ENCODE results near the gene CCDC192. TPM values are rescaled to one million over a fixed set of nuclear protein-coding genes. Genes with fewer than 3 reads are reported as not detected.

CCDC192 gene
- total RNA-seq, 2 experiments from 2014 or later = not detected

DNA sequence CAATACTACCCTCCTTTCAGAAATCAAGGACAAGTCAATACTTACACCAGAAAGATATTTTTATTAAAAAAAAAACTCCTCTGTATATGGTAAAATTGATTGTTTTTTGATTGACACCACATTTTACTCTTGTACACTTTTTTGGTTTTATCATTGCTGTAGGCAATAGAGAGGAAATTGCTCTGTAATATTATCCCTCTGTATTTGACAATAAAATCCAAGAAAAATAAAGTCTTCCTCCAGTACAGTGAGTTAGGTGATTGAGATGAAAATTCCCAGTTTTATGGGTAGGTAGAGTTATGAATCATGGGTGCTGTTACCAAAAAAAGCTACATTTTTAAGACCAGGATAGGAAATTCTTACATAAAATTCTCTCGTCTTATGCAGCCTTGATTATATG, 22.6 kb upstream of the CCDC192 start:
- no peaks in the 10 kb centered on the region for H3K4me1 ChIP-seq (ENCODE audit: insufficient read depth, low read length)
- ChIA-PET CTCF (no interaction called here), POLR2A (no interaction called here)
- H3K4me3 ChIP-seq (ENCODE audit: low read length) = no peak overlapping the region
- Mint-ChIP-seq H3K4me1 (ENCODE audit: low read depth) (no peaks in the 10 kb centered on the region), H3K36me3 (ENCODE audit: low read depth) (no peaks in the 10 kb centered on the region), H3K27ac (no peak overlapping the region), H3K4me3 (no peak overlapping the region), H3K9me3 (no peaks in the 10 kb centered on the region), H3K27me3 (no peaks in the 10 kb centered on the region)
- TF ChIP-seq, protein P1, sequence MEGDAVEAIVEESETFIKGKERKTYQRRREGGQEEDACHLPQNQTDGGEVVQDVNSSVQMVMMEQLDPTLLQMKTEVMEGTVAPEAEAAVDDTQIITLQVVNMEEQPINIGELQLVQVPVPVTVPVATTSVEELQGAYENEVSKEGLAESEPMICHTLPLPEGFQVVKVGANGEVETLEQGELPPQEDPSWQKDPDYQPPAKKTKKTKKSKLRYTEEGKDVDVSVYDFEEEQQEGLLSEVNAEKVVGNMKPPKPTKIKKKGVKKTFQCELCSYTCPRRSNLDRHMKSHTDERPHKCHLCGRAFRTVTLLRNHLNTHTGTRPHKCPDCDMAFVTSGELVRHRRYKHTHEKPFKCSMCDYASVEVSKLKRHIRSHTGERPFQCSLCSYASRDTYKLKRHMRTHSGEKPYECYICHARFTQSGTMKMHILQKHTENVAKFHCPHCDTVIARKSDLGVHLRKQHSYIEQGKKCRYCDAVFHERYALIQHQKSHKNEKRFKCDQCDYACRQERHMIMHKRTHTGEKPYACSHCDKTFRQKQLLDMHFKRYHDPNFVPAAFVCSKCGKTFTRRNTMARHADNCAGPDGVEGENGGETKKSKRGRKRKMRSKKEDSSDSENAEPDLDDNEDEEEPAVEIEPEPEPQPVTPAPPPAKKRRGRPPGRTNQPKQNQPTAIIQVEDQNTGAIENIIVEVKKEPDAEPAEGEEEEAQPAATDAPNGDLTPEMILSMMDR (IDR thresholded peaks at IDR 0.05) = no peak
- no peaks in the 10 kb centered on the region for H3K36me3 ChIP-seq (ENCODE audit: insufficient read depth, low read length)
- intact Hi-C loops (cut with DNase I, micrococcal nuclease) = no loop called here
- no peaks in the 10 kb centered on the region for H3K9me3 ChIP-seq (ENCODE audit: control insufficient read depth in 1 of 2, insufficient read depth in 1 of 2, low read length in 2 of 2)
- no peak overlapping the region for H3K27ac ChIP-seq (ENCODE audit: low read depth in 1 of 2, low read length in 2 of 2)
- H3K27me3 ChIP-seq (ENCODE audit: control insufficient read depth in 1 of 2, insufficient read depth in 2 of 2, low read length in 2 of 2) = no peaks in the 10 kb centered on the region
- DNase-seq (no peak), ATAC-seq (ENCODE audit: poor library complexity) (no peak)

DNA sequence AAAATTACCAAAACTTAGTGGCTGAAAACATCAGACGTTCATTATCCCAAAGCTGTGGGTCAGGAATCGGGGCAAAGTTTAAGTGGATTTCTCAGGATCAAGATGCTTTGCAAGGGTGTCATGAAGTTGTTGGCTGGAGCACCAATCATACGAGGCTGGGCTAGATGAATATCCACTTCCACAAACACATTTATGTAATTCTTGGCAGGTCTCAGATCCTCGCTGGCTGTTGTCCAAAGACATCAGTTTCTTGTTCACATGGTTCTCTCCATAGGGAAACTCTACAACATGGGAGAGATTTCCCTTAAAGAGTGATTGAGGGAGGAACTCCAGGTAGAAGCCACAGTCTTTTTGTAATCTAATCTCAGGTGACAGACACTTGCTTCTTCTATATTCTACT, 20.2 kb upstream of the CCDC192 start:
- H3K4me1 ChIP-seq (ENCODE audit: insufficient read depth, low read length) = no peaks in the 10 kb centered on the region
- intact Hi-C loops (cut with DNase I, micrococcal nuclease) = no loop called here
- no peaks in the 10 kb centered on the region for H3K27me3 ChIP-seq (ENCODE audit: control insufficient read depth in 1 of 2, insufficient read depth in 2 of 2, low read length in 2 of 2)
- Mint-ChIP-seq H3K9me3 (no peaks in the 10 kb centered on the region), H3K27me3 (no peaks in the 10 kb centered on the region), H3K4me1 (ENCODE audit: low read depth) (no peaks in the 10 kb centered on the region), H3K4me3 (no peak overlapping the region), H3K27ac (no peak overlapping the region), H3K36me3 (ENCODE audit: low read depth) (no peaks in the 10 kb centered on the region)
- no peaks in the 10 kb centered on the region for H3K36me3 ChIP-seq (ENCODE audit: insufficient read depth, low read length)
- no peak overlapping the region for H3K27ac ChIP-seq (ENCODE audit: low read depth in 1 of 2, low read length in 2 of 2)
- H3K9me3 ChIP-seq (ENCODE audit: control insufficient read depth in 1 of 2, insufficient read depth in 1 of 2, low read length in 2 of 2) = no peaks in the 10 kb centered on the region
- ATAC-seq (ENCODE audit: poor library complexity) (no peak), DNase-seq (no peak)
- H3K4me3 ChIP-seq (ENCODE audit: low read length) = no peak overlapping the region
- TF ChIP-seq, protein P1 (IDR thresholded peaks at IDR 0.05) = no peak
- ChIA-PET POLR2A (no interaction called here), CTCF (no interaction called here)

DNA sequence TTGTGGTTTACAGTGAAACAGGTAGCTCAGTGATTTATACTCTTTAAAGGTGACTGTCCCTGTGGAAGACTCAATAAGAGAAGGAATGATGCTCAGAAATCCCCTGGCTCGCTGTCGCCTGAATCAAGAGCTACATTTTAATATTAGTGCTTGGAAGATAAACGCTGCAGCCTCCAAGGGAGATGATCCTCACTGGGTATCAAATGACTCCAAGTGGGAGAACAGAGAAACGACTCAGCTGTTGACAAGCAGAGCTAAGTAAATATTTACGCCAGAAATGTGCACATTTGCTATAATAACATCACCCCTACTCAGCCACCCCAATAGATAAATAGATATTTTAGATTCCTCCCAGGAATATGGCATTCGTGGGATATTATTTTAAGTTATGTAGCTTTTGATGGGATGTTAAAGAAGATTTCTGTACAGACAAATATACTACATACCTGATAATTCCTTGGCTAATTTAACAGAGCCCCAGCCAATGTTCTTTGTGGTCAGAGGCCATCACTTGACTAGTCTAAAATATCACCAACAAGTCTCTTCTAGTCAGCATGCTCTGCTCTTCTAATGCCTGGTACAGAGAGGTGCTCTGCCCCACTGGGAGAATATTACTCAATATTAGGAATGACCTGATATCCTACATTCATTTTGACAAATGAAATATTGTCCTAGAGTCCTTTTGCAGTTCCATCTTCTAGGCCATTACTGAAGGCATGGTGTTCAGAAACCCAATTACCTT, 18.3 kb upstream of the CCDC192 start:
- intact Hi-C loops (cut with DNase I, micrococcal nuclease) = no loop called here
- Mint-ChIP-seq H3K4me3 (no peak overlapping the region), H3K27ac (no peak overlapping the region), H3K27me3 (no peaks in the 10 kb centered on the region), H3K4me1 (ENCODE audit: low read depth) (no peaks in the 10 kb centered on the region), H3K36me3 (ENCODE audit: low read depth) (no peaks in the 10 kb centered on the region), H3K9me3 (no peaks in the 10 kb centered on the region)
- DNase-seq (no peak), ATAC-seq (ENCODE audit: poor library complexity) (no peak)
- Histone ChIP-seq H3K27ac (ENCODE audit: low read depth in 1 of 2, low read length in 2 of 2) (no peak overlapping the region), H3K36me3 (ENCODE audit: insufficient read depth, low read length) (no peaks in the 10 kb centered on the region), H3K4me1 (ENCODE audit: insufficient read depth, low read length) (no peaks in the 10 kb centered on the region), H3K4me3 (ENCODE audit: low read length) (no peak overlapping the region), H3K27me3 (ENCODE audit: control insufficient read depth in 1 of 2, insufficient read depth in 2 of 2, low read length in 2 of 2) (no peaks in the 10 kb centered on the region), H3K9me3 (ENCODE audit: control insufficient read depth in 1 of 2, insufficient read depth in 1 of 2, low read length in 2 of 2) (no peaks in the 10 kb centered on the region)
- TF ChIP-seq, protein P1 (IDR thresholded peaks at IDR 0.05) = no peak
- POLR2A ChIA-PET = no interaction called here
- CTCF ChIA-PET = no interaction called here

All from CD4-positive, alpha-beta T cell (primary cell).